Measurements from ENCODE around the gene LMTK3.

- TF ChIP-seq EZH2 (IDR thresholded peaks at IDR 0.05; ENCODE audit: borderline replicate concordance, low read length) (no peak), CTCF (conservative IDR thresholded peaks at IDR 0.05 in 1 of 2, IDR thresholded peaks at IDR 0.05 in 1 of 2; ENCODE audit: extremely low read depth in 1 of 2, insufficient read depth in 1 of 2, low read depth in 1 of 2, low read length in 2 of 2) (no peak)
Measured at GRCh38 chr19:48541813-48542212, 30.2 kb upstream of the LMTK3 start.

Data from mammary epithelial cell (primary cell).